Mesenchymal stem cell (in vitro differentiated cells and primary cell): ENCODE results near the gene MACROD2.

Experiments used
- DNase-seq: peaks from one replicate; pipeline ENCODE4 v3.0.0-alpha.2; 2013
- H2AFZ ChIP-seq: one replicate; pipeline ENCODE4 v1.6.1; 2013; ENCODE audit warnings: low read depth, mild to moderate bottlenecking, control low read depth, inconsistent platforms, low read length, moderate library complexity
- H2AK5ac ChIP-seq: 2 replicates; pipeline ENCODE4 v1.6.1; 2013; ENCODE audit warnings: low read length, moderate library complexity, mild to moderate bottlenecking, inconsistent platforms; ENCODE audit not compliant: severe bottlenecking
- H2BK120ac ChIP-seq: one replicate; pipeline ENCODE4 v1.6.1; 2013; ENCODE audit warnings: low read depth, mild to moderate bottlenecking, inconsistent platforms, low read length, moderate library complexity
- H2BK12ac ChIP-seq, 2 experiments: one replicate each; pipeline ENCODE4 v1.6.1; 2013; ENCODE audit warnings: inconsistent platforms in 2 of 2, low read length in 2 of 2, mild to moderate bottlenecking in 2 of 2, moderate library complexity in 2 of 2, control low read depth in 1 of 2
- H2BK15ac ChIP-seq: one replicate; pipeline ENCODE4 v1.6.1; 2013; ENCODE audit warnings: mild to moderate bottlenecking, low read depth, inconsistent platforms; ENCODE audit not compliant: poor library complexity, severe bottlenecking
- H2BK5ac ChIP-seq: 2 replicates; pipeline ENCODE4 v1.6.1; 2013; ENCODE audit warnings: low read depth, mild to moderate bottlenecking, low read length, control low read depth, inconsistent platforms; ENCODE audit not compliant: poor library complexity, severe bottlenecking
- H3K14ac ChIP-seq, 2 experiments: one replicate each; pipeline ENCODE4 v1.6.1; 2013; ENCODE audit warnings: inconsistent platforms in 2 of 2, low read length in 2 of 2, control low read depth in 1 of 2, mild to moderate bottlenecking in 1 of 2, moderate library complexity in 1 of 2
- H3K18ac ChIP-seq, 2 experiments: one replicate each; pipeline ENCODE4 v1.6.1; 2013; ENCODE audit warnings: inconsistent platforms in 2 of 2, low read length in 2 of 2, control low read depth in 1 of 2, low read depth in 1 of 2, mild to moderate bottlenecking in 1 of 2
- H3K23ac ChIP-seq, 2 experiments: one replicate each; pipeline ENCODE4 v1.6.1; 2013; ENCODE audit warnings: inconsistent platforms in 2 of 2, low read length in 2 of 2, mild to moderate bottlenecking in 2 of 2, moderate library complexity in 2 of 2, control low read depth in 1 of 2
- H3K27ac ChIP-seq: 2 replicates; pipeline ENCODE4 v1.5.1; 2013; ENCODE audit warnings: mild to moderate bottlenecking, moderate library complexity, low read length, control low read depth, inconsistent platforms; ENCODE audit not compliant: poor library complexity, severe bottlenecking
- H3K27me3 ChIP-seq, 2 experiments: 2 replicates each; pipeline versions ENCODE4 v1.6.1 to v1.7.0; 2013; ENCODE audit warnings: low read length in 2 of 2, mild to moderate bottlenecking in 2 of 2, moderate library complexity in 2 of 2, control low read depth in 1 of 2, inconsistent platforms in 1 of 2; ENCODE audit not compliant: control insufficient read depth in 1 of 2, insufficient read depth in 1 of 2
- H3K36me3 ChIP-seq, 2 experiments: 2 replicates each; pipeline versions ENCODE4 v1.6.1 to v1.7.0; 2013; ENCODE audit warnings: low read length in 2 of 2, control low read depth in 1 of 2, inconsistent platforms in 1 of 2, low read depth in 1 of 2, mild to moderate bottlenecking in 1 of 2; ENCODE audit not compliant: insufficient read depth in 2 of 2, control insufficient read depth in 1 of 2
- H3K4ac ChIP-seq, 2 experiments: one replicate each; pipeline ENCODE4 v1.6.1; 2013; ENCODE audit warnings: inconsistent platforms in 2 of 2, low read length in 2 of 2, mild to moderate bottlenecking in 2 of 2, moderate library complexity in 2 of 2, control low read depth in 1 of 2, low read depth in 1 of 2
- H3K4me1 ChIP-seq: 2 replicates; pipeline ENCODE4 v1.6.1; 2013; ENCODE audit warnings: low read depth, low read length, control low read depth; ENCODE audit not compliant: control insufficient read depth, insufficient read depth
- H3K4me2 ChIP-seq: 2 replicates; pipeline ENCODE4 v1.6.1; 2013; ENCODE audit warnings: low read length, mild to moderate bottlenecking, inconsistent platforms; ENCODE audit not compliant: poor library complexity, severe bottlenecking
- H3K4me3 ChIP-seq, 2 experiments: 2 replicates each; pipeline versions ENCODE4 v1.5.1 to v1.7.0; 2013; ENCODE audit warnings: low read length in 2 of 2, mild to moderate bottlenecking in 2 of 2, control low read depth in 1 of 2, low read depth in 1 of 2; ENCODE audit not compliant: insufficient read depth in 1 of 2
- H3K79me1 ChIP-seq: replicated peaks from 2 replicates; pipeline ENCODE4 v1.6.1; 2013; ENCODE audit warnings: mild to moderate bottlenecking, control low read depth, low read length, inconsistent platforms; ENCODE audit not compliant: poor library complexity, severe bottlenecking
- H3K9ac ChIP-seq: 2 replicates; pipeline ENCODE4 v1.7.0; 2013; ENCODE audit warnings: mild to moderate bottlenecking, low read length, moderate library complexity
- H3K9me3 ChIP-seq: 2 replicates; pipeline ENCODE4 v1.7.0; 2013; ENCODE audit warnings: mild to moderate bottlenecking, low read length; ENCODE audit not compliant: control insufficient read depth
- H4K8ac ChIP-seq: one replicate; pipeline ENCODE4 v1.6.1; 2013; ENCODE audit warnings: inconsistent platforms, mild to moderate bottlenecking, low read length, moderate library complexity
- H4K91ac ChIP-seq: one replicate; pipeline ENCODE4 v1.6.1; 2013; ENCODE audit warnings: mild to moderate bottlenecking, low read length, inconsistent platforms
- WGBS: methylation state at CpG from one replicate; pipeline ENCODE4 v1.1.7; 2013; ENCODE audit warnings: mixed read lengths; 5-methylcytosine and 5-hydroxymethylcytosine counted together

The MACROD2 gene

GRCh38 chr20:15794409-15794808, 1799.1 kb downstream of the MACROD2 start:
- Histone ChIP-seq H3K4me2 (no peak overlapping the region), H3K79me1 (no peaks in the 10 kb centered on the region), H3K18ac (no peak overlapping the region), H3K4me3 (no peak overlapping the region), H3K27ac (no peak overlapping the region), H2AK5ac (no peak overlapping the region), H2BK12ac (no peak overlapping the region), H2BK120ac (no peak overlapping the region), H3K23ac (no peak overlapping the region), H3K27me3 (no peaks in the 10 kb centered on the region), H3K14ac (no peak overlapping the region), H2BK15ac (no peak overlapping the region), H3K4ac (no peak overlapping the region), H3K4me1 (no peaks in the 10 kb centered on the region), H2AFZ (no peak overlapping the region), H3K9me3 (no peaks in the 10 kb centered on the region), H3K9ac (no peak overlapping the region), H3K36me3 (no peaks in the 10 kb centered on the region), H4K8ac (no peak overlapping the region), H2BK5ac (no peak overlapping the region), H4K91ac (no peak overlapping the region)
- 78% methylated on average over 5 of the region's 5 CpGs for WGBS
- DNase-seq = no peak

GRCh38 chr20:15795305-15796019, 1800.1 kb downstream of the MACROD2 start:
- Histone ChIP-seq H3K4me2 (no peak overlapping the region), H3K36me3 (no peaks in the 10 kb centered on the region), H3K4me1 (no peaks in the 10 kb centered on the region), H4K8ac (no peak overlapping the region), H3K9me3 (no peaks in the 10 kb centered on the region), H3K18ac (no peak overlapping the region), H3K23ac (no peak overlapping the region), H2BK12ac (no peak overlapping the region), H2BK120ac (no peak overlapping the region), H2AK5ac (no peak overlapping the region), H3K79me1 (no peaks in the 10 kb centered on the region), H3K4me3 (no peak overlapping the region), H4K91ac (no peak overlapping the region), H3K27me3 (no peaks in the 10 kb centered on the region), H3K9ac (no peak overlapping the region), H2BK5ac (no peak overlapping the region), H2AFZ (no peak overlapping the region), H2BK15ac (no peak overlapping the region), H3K14ac (no peak overlapping the region), H3K27ac (no peak overlapping the region), H3K4ac (no peak overlapping the region)
- 83% methylated on average over 8 of the region's 10 CpGs for WGBS
- DNase-seq = no peak

- 82% methylated on average over 2 of the region's 2 CpGs for WGBS
- H2BK120ac ChIP-seq = no peak overlapping the region
- no peak overlapping the region for H3K4me3 ChIP-seq
Measured at GRCh38 chr20:15799871-15800270, 1804.6 kb downstream of the MACROD2 start.

GRCh38 chr20:15802020-15802419, 1806.7 kb downstream of the MACROD2 start:
- no peak overlapping the region for H2BK5ac ChIP-seq
- no peaks in the 10 kb centered on the region for H3K27me3 ChIP-seq
- H3K14ac ChIP-seq = no peak overlapping the region
- H2BK15ac ChIP-seq = no peak overlapping the region
- no peak overlapping the region for H4K8ac ChIP-seq
- DNase-seq = no peak
- H3K4me1 ChIP-seq = no peaks in the 10 kb centered on the region
- H3K18ac ChIP-seq = no peak overlapping the region
- 75% methylated on average over 1 of the region's 1 CpG for WGBS
- H3K4ac ChIP-seq = no peak overlapping the region
- no peak overlapping the region for H2BK12ac ChIP-seq
- no peak overlapping the region for H2AK5ac ChIP-seq
- no peak overlapping the region for H3K27ac ChIP-seq
- no peak overlapping the region for H3K23ac ChIP-seq
- H3K79me1 ChIP-seq = no peaks in the 10 kb centered on the region
- H3K4me3 ChIP-seq = no peak overlapping the region
- H3K9me3 ChIP-seq = no peaks in the 10 kb centered on the region
- H2BK120ac ChIP-seq = no peak overlapping the region
- no peak overlapping the region for H2AFZ ChIP-seq
- H3K4me2 ChIP-seq = no peak overlapping the region
- no peak overlapping the region for H3K9ac ChIP-seq
- H4K91ac ChIP-seq = no peak overlapping the region
- no peaks in the 10 kb centered on the region for H3K36me3 ChIP-seq

More at GRCh38 chr20:15799871-15800270, 1804.6 kb downstream of the MACROD2 start:
- no peaks in the 10 kb centered on the region for H3K36me3 ChIP-seq
- H3K27me3 ChIP-seq = no peaks in the 10 kb centered on the region
- H2BK5ac ChIP-seq = no peak overlapping the region
- no peak overlapping the region for H4K91ac ChIP-seq
- no peak overlapping the region for H2BK15ac ChIP-seq
- no peak overlapping the region for H2AK5ac ChIP-seq
- H3K4me1 ChIP-seq = no peaks in the 10 kb centered on the region
- no peak overlapping the region for H3K4me2 ChIP-seq
- no peak overlapping the region for H3K9ac ChIP-seq
- H3K18ac ChIP-seq = no peak overlapping the region
- H3K27ac ChIP-seq = no peak overlapping the region
- DNase-seq = peak; percentile 18
- H4K8ac ChIP-seq = no peak overlapping the region
- no peaks in the 10 kb centered on the region for H3K79me1 ChIP-seq
- H3K14ac ChIP-seq = no peak overlapping the region
- H2BK12ac ChIP-seq = no peak overlapping the region
- H3K4ac ChIP-seq = no peak overlapping the region
- H3K23ac ChIP-seq = no peak overlapping the region
- no peak overlapping the region for H2AFZ ChIP-seq
- no peaks in the 10 kb centered on the region for H3K9me3 ChIP-seq
